HG03571 (cell line): ENCODE measurements around the gene PYDC1.
A peak's percentile ranks its signal among the peaks of the same experiment; 100 is the strongest.
"Not testable (repeated sequence)": the region's sequence is repeated elsewhere in the genome, so short reads cannot be mapped to it uniquely, and the experiment has no call there.

Experiments
- ATAC-seq: cut with Tn5 transposase; IDR thresholded peaks from one replicate; pipeline ENCODE4 v1.9.1; 2021; ENCODE audit not compliant: unreplicated experiment

Gene PYDC1

GRCh38 chr16:31179747-31180459 is 37.0 kb downstream of the PYDC1 start, which contains the start of gene FUS:
FUS (plus strand) TSS chr16:31180139; CDS start chr16:31180215, 76 bp downstream.
- peak; percentile 50 for ATAC-seq

- peak; percentile 5 for ATAC-seq
Observed at GRCh38 chr16:31179219-31179746, 37.7 kb downstream of the PYDC1 start.

- ATAC-seq: no peak
Observed at GRCh38 chr16:31177136-31177535, 39.8 kb downstream of the PYDC1 start.

GRCh38 chr16:31170048-31170447 is 46.9 kb downstream of the PYDC1 start:
- ATAC-seq: not testable (repeated sequence)

- ATAC-seq: no peak
Observed at GRCh38 chr16:31168848-31169247, 48.1 kb downstream of the PYDC1 start.

GRCh38 chr16:31167315-31167714 is 49.6 kb downstream of the PYDC1 start:
- ATAC-seq: no peak
